ENCODE measurements around the gene GTF3C1. TPM values are rescaled to one million over a fixed set of nuclear protein-coding genes. Genes with fewer than 3 reads are reported as not detected.

GTF3C1 gene
- total and polyA plus RNA-seq, 2 of the 13 experiments (the other 11 are each of a cell fraction or from before 2014, with no cell fraction given), result 29.2 to 72.7 TPM

DNA sequence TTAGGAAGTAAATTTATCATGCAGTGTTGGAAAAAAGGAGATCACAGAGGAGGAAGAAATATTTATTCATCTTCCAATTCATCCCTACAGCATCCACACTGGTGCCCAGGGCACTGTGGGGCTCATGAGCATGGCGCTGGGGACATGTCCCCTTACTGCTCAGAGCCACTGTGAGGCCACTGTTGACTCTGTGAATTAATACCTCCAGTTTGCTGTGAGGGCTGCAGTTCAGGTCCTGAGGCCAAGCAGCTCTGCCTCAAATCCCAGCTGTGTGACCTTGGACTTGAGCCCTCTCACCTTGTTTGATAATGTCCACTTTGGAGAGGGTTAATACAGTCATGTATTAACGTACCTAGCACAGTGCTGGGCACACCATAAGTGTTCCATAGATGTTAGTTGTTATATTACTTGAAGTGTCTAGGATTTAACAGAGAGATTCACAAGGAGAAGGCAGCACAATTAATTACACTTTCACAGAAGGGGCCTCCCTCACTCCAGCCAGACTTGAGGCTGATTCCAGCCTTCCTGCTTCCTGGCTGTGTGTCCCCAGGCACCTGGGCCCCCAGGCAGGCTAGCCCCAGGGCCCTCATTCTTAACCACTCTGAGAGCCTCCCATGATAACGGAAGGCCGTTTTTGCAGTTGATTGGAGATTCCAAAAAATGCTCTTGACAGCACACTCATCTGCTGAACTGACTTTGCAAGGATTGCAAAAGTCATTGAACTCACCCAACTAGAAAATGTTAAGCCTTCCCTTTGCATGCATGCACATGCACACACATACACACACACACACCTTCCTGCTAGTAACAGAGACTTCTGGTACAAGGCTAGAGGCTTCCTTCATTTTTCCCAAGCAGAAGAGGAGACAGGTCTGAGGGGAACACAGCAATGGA is 29.6 kb upstream of the GTF3C1 start (continued):
- TF ChIP-seq ARID5B (CRISPR knock-in tag; IDR thresholded peaks at IDR 0.05) (peak; percentile 88; the same call in 1 of the 2 replicates), FOXJ3 (CRISPR knock-in tag; IDR thresholded peaks at IDR 0.05; ENCODE audit: borderline replicate concordance) (peak; percentile 52; the same call in 1 of the 2 replicates), NR2F6 (IDR thresholded peaks at IDR 0.05) (peak; percentile 69), NR2F6 (CRISPR knock-in tag; IDR thresholded peaks at IDR 0.05) (peak; percentile 80), TBX2 (CRISPR knock-in tag; IDR thresholded peaks at IDR 0.05; ENCODE audit: borderline replicate concordance) (peak; percentile 78), ARNTL (CRISPR knock-in tag; IDR thresholded peaks at IDR 0.05) (0 out of 2 replicates have a peak, but pooled peaks have one; percentile 29), HNF4A (CRISPR knock-in tag; IDR thresholded peaks at IDR 0.05) (peak; percentile 96), MTA1 (CRISPR knock-in tag; IDR thresholded peaks at IDR 0.05; ENCODE audit: borderline replicate concordance) (peak; percentile 89), HDAC2 (CRISPR knock-in tag; IDR thresholded peaks at IDR 0.05) (peak; percentile 94), MEIS1 (CRISPR knock-in tag; IDR thresholded peaks at IDR 0.05; ENCODE audit: borderline replicate concordance) (peak; percentile 90), KDM6A (CRISPR knock-in tag; IDR thresholded peaks at IDR 0.05; ENCODE audit: low read depth) (peak; percentile 68), ISL2 (CRISPR knock-in tag; IDR thresholded peaks at IDR 0.05) (peak; percentile 55; the same call in 1 of the 2 replicates), IRX3 (CRISPR knock-in tag; IDR thresholded peaks at IDR 0.05; ENCODE audit: borderline replicate concordance, low read depth) (no peak), PATZ1 (CRISPR knock-in tag; IDR thresholded peaks at IDR 0.05) (peak; percentile 65), ZNF503 (CRISPR knock-in tag; IDR thresholded peaks at IDR 0.05) (peak; percentile 43; the same call in 1 of the 2 replicates), HNF4G (IDR thresholded peaks at IDR 0.05; ENCODE audit: borderline replicate concordance, low read depth, low read length) (peak; percentile 47; the same call in 1 of the 2 replicates), HNF4G (CRISPR knock-in tag; IDR thresholded peaks at IDR 0.05; ENCODE audit: borderline replicate concordance, low read depth) (peak; percentile 54; the same call in 1 of the 2 replicates), ZNF263 (CRISPR knock-in tag; IDR thresholded peaks at IDR 0.05) (0 out of 2 replicates have a peak, but pooled peaks have one; percentile 14), SP1 (IDR thresholded peaks at IDR 0.05) (no peak), SP1 (CRISPR knock-in tag; IDR thresholded peaks at IDR 0.05) (peak; percentile 50; the same call in 1 of the 2 replicates), NFYC (CRISPR knock-in tag; IDR thresholded peaks at IDR 0.05) (no peak), ZNF430 (CRISPR knock-in tag; IDR thresholded peaks at IDR 0.05) (0 out of 2 replicates have a peak, but pooled peaks have one; percentile 40), ZNF354B (CRISPR knock-in tag; IDR thresholded peaks at IDR 0.05) (no peak), MEF2D (CRISPR knock-in tag; IDR thresholded peaks at IDR 0.05) (no peak)

Data from HepG2 (cell line).